OCI-LY1 (cell line): ENCODE results near the gene TTC8.

Experiments used
- H2AFZ ChIP-seq: fragments of 200-600 bp; sonication (generic), shearing (Covaris generic); 2 replicates; pipeline ENCODE4 v1.6.0; 2014; ENCODE audit warnings: antibody characterized with exemption, mild to moderate bottlenecking, low read length
- H3F3A ChIP-seq: fragments of 200-600 bp; sonication (generic), shearing (Covaris generic); 2 replicates; pipeline ENCODE4 v1.6.0; 2014; ENCODE audit warnings: mild to moderate bottlenecking, antibody characterized with exemption, low read length, moderate library complexity; ENCODE audit not compliant: insufficient read depth
- H3K27ac ChIP-seq: fragments of 200-600 bp; sonication (generic); 2 replicates; pipeline ENCODE4 v1.5.1; 2014; ENCODE audit warnings: low read length, mixed run types, mild to moderate bottlenecking, low read depth; ENCODE audit not compliant: poor library complexity, severe bottlenecking
- H3K27me3 ChIP-seq: fragments of 200-600 bp; sonication (generic); 2 replicates; pipeline ENCODE4 v1.6.0; 2014; ENCODE audit warnings: antibody characterized with exemption, mild to moderate bottlenecking, low read length, moderate library complexity; ENCODE audit not compliant: insufficient read depth
- H3K36me3 ChIP-seq: fragments of 200-600 bp; sonication (generic); 2 replicates; pipeline ENCODE4 v1.6.1; 2014; ENCODE audit warnings: mild to moderate bottlenecking, antibody characterized with exemption, low read length, moderate library complexity, mixed read lengths; ENCODE audit not compliant: insufficient read depth
- H3K4me1 ChIP-seq: fragments of 200-600 bp; sonication (generic); 2 replicates; pipeline ENCODE4 v1.5.1; 2014; ENCODE audit warnings: mild to moderate bottlenecking, low read length, moderate library complexity; ENCODE audit not compliant: insufficient read depth, severe bottlenecking
- H3K4me2 ChIP-seq: fragments of 200-600 bp; sonication (generic), shearing (Covaris generic); 2 replicates; pipeline ENCODE4 v1.6.1; 2014; ENCODE audit warnings: low read length
- H3K4me3 ChIP-seq: fragments of 200-600 bp; sonication (generic); 2 replicates; pipeline ENCODE4 v1.5.1; 2014; ENCODE audit warnings: low read length, low read depth, mild to moderate bottlenecking, mixed read lengths; ENCODE audit not compliant: poor library complexity, severe bottlenecking
- H3K79me2 ChIP-seq: fragments of 200-600 bp; shearing (Covaris generic); 2 replicates; pipeline ENCODE4 v1.6.1; 2016; ENCODE audit warnings: mixed run types, low read length, mixed read lengths; ENCODE audit not compliant: insufficient read depth
- H3K9ac ChIP-seq: fragments of 200-600 bp; sonication (generic), shearing (Covaris generic); 2 replicates; pipeline ENCODE4 v1.6.1; 2014; ENCODE audit warnings: mild to moderate bottlenecking, low read length, mixed read lengths
- H3K9me2 ChIP-seq: fragments of 200-600 bp; sonication (generic), shearing (Covaris generic); 2 replicates; pipeline ENCODE4 v1.6.1; 2014; ENCODE audit warnings: low read depth, mild to moderate bottlenecking, low read length, mixed read lengths
- H3K9me3 ChIP-seq: fragments of 200-600 bp; shearing (Covaris generic); 2 replicates; pipeline ENCODE4 v1.6.1; 2014; ENCODE audit warnings: low read length, mixed read lengths
- H4K20me1 ChIP-seq: fragments of 200-600 bp; sonication (generic), shearing (Covaris generic); 2 replicates; pipeline ENCODE4 v1.6.0; 2016; ENCODE audit warnings: mild to moderate bottlenecking, low read length; ENCODE audit not compliant: insufficient read depth
- CTCF ChIP-seq: fragments of 200-600 bp; sonication (generic), shearing (Covaris generic); IDR thresholded peaks from 2 replicates; pipeline ENCODE4 v1.5.1; 2017; ENCODE audit warnings: mild to moderate bottlenecking, antibody characterized with exemption, low read length, moderate library complexity, mixed read lengths
- EZH2 ChIP-seq: fragments of 200-600 bp; sonication (generic), shearing (Covaris generic); IDR thresholded peaks from 2 replicates; pipeline ENCODE4 v1.8.0; 2017; ENCODE audit warnings: borderline replicate concordance, mixed run types, mild to moderate bottlenecking, antibody characterized with exemption, low read length, moderate library complexity, mixed read lengths

Gene TTC8

GRCh38 chr14:88838015-88838414 lies 13.6 kb downstream of the TTC8 start:
- no peak overlapping the region for H3K4me3 ChIP-seq
- TF ChIP-seq EZH2 (no peak), CTCF (no peak)
- no peak overlapping the region for H3K9ac ChIP-seq
- no peaks in the 10 kb centered on the region for H3K79me2 ChIP-seq
- H3K9me3 ChIP-seq = no peaks in the 10 kb centered on the region
- H2AFZ ChIP-seq = no peak overlapping the region
- H4K20me1 ChIP-seq = no peaks in the 10 kb centered on the region
- no peak overlapping the region for H3K4me2 ChIP-seq
- H3K9me2 ChIP-seq = no peaks in the 10 kb centered on the region
- no peaks in the 10 kb centered on the region for H3K36me3 ChIP-seq
- H3F3A ChIP-seq = no peaks in the 10 kb centered on the region
- no peaks in the 10 kb centered on the region for H3K4me1 ChIP-seq
- H3K27me3 ChIP-seq = no peaks in the 10 kb centered on the region
- H3K27ac ChIP-seq = no peak overlapping the region

- no peak overlapping the region for H3K27ac ChIP-seq
Measured at GRCh38 chr14:88840926-88841325, 16.5 kb downstream of the TTC8 start.

GRCh38 chr14:88841741-88842140 lies 17.3 kb downstream of the TTC8 start:
- Histone ChIP-seq H3K4me3 (no peak overlapping the region), H2AFZ (no peak overlapping the region), H3K27ac (no peak overlapping the region), H3K9me3 (no peaks in the 10 kb centered on the region), H3K9ac (no peak overlapping the region), H3K9me2 (no peaks in the 10 kb centered on the region), H3K79me2 (no peaks in the 10 kb centered on the region), H3K27me3 (no peaks in the 10 kb centered on the region), H3K36me3 (no peaks in the 10 kb centered on the region), H3K4me2 (no peak overlapping the region), H3F3A (no peaks in the 10 kb centered on the region), H3K4me1 (no peaks in the 10 kb centered on the region), H4K20me1 (no peaks in the 10 kb centered on the region)
- TF ChIP-seq CTCF = no peak
- no peak for TF ChIP-seq EZH2

More at GRCh38 chr14:88840926-88841325, 16.5 kb downstream of the TTC8 start:
- H3K4me3 ChIP-seq = no peak overlapping the region
- TF ChIP-seq EZH2 = no peak
- no peak for TF ChIP-seq CTCF
- no peaks in the 10 kb centered on the region for H3K9me2 ChIP-seq
- H3K9ac ChIP-seq = no peak overlapping the region
- no peak overlapping the region for H2AFZ ChIP-seq
- no peaks in the 10 kb centered on the region for H3K36me3 ChIP-seq
- no peaks in the 10 kb centered on the region for H3K79me2 ChIP-seq
- no peaks in the 10 kb centered on the region for H3F3A ChIP-seq
- no peak overlapping the region for H3K4me2 ChIP-seq
- no peaks in the 10 kb centered on the region for H4K20me1 ChIP-seq
- H3K27me3 ChIP-seq = no peaks in the 10 kb centered on the region
- no peaks in the 10 kb centered on the region for H3K4me1 ChIP-seq
- H3K9me3 ChIP-seq = no peaks in the 10 kb centered on the region
